ENCODE data around the gene FPR2.

GRCh38 chr19:51754770-51755169, 6.2 kb upstream of the FPR2 start:
- no peak for TF ChIP-seq CTCF (IDR thresholded peaks at IDR 0.05 in 4 of 5, conservative IDR thresholded peaks at IDR 0.05 in 1 of 5)
- no peak for TF ChIP-seq POLR2A (IDR thresholded peaks at IDR 0.05)
